ENCODE data around the gene CTNNBIP1.

- TF ChIP-seq CTCF (IDR thresholded peaks at IDR 0.05; ENCODE audit: control extremely low read depth in 1 of 3, insufficient read depth in 1 of 3, low read depth in 1 of 3, low read length in 3 of 3) (no peak), TEAD4 (IDR thresholded peaks at IDR 0.05; ENCODE audit: low read depth, low read length) (no peak), EGR1 (IDR thresholded peaks at IDR 0.05; ENCODE audit: borderline replicate concordance, low read depth, low read length) (no peak), JUND (IDR thresholded peaks at IDR 0.05; ENCODE audit: low read length) (no peak), POLR2A (IDR thresholded peaks at IDR 0.05; ENCODE audit: control extremely low read depth in 1 of 2, low read depth in 2 of 2, low read length in 2 of 2) (no peak)
Measured at GRCh38 chr1:9824702-9825089, 85.4 kb downstream of the CTNNBIP1 start.
